Esophagus squamous epithelium (tissue), 5 donors: ENCODE results near the gene DLG4. TPM values are rescaled to one million over a fixed set of nuclear protein-coding genes. Genes with fewer than 3 reads are reported as not detected.

ENCODE experiments used
- DNase-seq: peaks from one replicate; lab custom pipeline; 2025; lab: John Stamatoyannopoulos, UW
- H3K27ac ChIP-seq, 4 donors: fragments of 200-600 bp; sonication (generic); one replicate each; pipeline ENCODE4 v1.5.1; 2016 to 2019; ENCODE audit warnings: mild to moderate bottlenecking in 1 of 4
- H3K27me3 ChIP-seq, 4 donors: fragments of 200-600 bp; sonication (generic); 1 replicate in 3 of 4; 2 replicates in 1 of 4; pipeline versions ENCODE4 v1.5.1 to v1.6.0; 2017 to 2021; ENCODE audit warnings: antibody characterized with exemption in 1 of 4
- H3K36me3 ChIP-seq, 3 donors: fragments of 200-600 bp; sonication (generic); one replicate each; pipeline ENCODE4 v1.5.1; 2016 to 2019
- H3K4me1 ChIP-seq, 3 donors: fragments of 200-600 bp; sonication (generic); one replicate each; pipeline ENCODE4 v1.5.1; 2017 to 2019
- H3K4me3 ChIP-seq, 4 donors: fragments of 200-600 bp; sonication (generic); 1 replicate in 3 of 4; 2 replicates in 1 of 4; pipeline ENCODE4 v1.5.1; 2016 to 2019; ENCODE audit warnings: mild to moderate bottlenecking in 2 of 4, moderate library complexity in 1 of 4
- H3K9me3 ChIP-seq, 3 donors: fragments of 200-600 bp; sonication (generic); one replicate each; pipeline ENCODE4 v1.5.1; 2016 to 2019
- POLR2A ChIP-seq, 4 donors: fragments of 450-650 bp; IDR thresholded peaks; one replicate each; pipeline ENCODE4 v1.6.1; 2017; ENCODE audit warnings: antibody characterized with exemption in 4 of 4, mild to moderate bottlenecking in 4 of 4, moderate library complexity in 3 of 4
- WGBS, 2 donors: methylation state at CpG; one replicate each; pipeline ENCODE4 v1.1.5; 2018; 5-methylcytosine and 5-hydroxymethylcytosine counted together
- intact Hi-C: fragments of 100-400 bp; cut with DNase I; formaldehyde crosslinking; loops from one replicate; pipeline ENCODE4 v1.15.0; 2022
- total RNA-seq, 4 donors: library from RNA; depleted of rRNA; stranded (reverse); fragments of >200 nt; gene quantifications; one replicate each; pipeline ENCODE4 v1.1.0, GENCODE V29; 2016
- TF ChIP-seq, protein P1 (sequence below), 6 experiments: fragments of 450-650 bp in 4 of 6; fragments of 200-600 bp in 2 of 6; sonication (generic) in 2 of 6; IDR thresholded peaks; one replicate each; pipeline ENCODE4 v1.5.1; 2016 to 2019; ENCODE audit warnings: antibody characterized with exemption in 6 of 6, mild to moderate bottlenecking in 4 of 6, moderate library complexity in 4 of 6
- donor health status: DM: yes; HTN: yes; CAD: no.

Gene DLG4
- total RNA-seq, 4 donors from 2014 or later, result 2.6 to 13.9 (median 6.0) TPM

DNA sequence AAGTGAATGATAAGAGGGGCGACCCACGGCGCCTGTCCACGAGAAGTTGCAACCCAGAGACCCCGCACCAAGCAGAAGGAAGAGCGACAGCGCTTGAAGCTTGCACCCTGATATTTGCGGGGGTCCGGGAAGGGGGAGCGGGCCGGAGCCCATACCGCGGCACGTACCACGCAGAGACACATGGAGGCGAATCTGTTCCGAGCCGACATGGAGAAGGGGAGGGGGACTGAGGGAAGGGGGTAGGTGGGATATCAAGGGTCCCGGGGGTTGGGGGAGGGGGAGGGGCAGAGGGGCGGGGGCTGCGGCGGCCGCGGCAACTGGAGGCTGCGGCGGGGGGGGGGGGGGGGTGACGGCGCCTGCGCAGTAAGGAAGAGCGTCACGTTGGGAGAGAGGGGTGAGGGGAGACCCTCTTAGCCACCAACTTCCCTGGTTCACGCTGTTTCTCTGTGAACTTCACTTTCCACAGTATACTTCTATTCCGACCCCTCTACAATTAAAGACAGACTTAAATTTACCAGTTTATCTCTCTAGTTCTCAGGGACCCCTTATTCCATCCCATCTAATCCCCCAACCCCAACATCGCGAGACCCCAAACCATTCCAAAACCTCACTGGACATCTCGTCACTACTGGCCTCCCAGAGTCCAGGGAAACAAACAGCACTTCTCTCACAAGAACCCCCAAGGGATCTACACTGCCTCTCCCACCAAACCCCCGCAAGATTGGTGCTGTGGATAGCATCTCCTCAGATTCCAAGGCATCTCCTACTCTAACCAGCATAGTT lies 8.0 kb downstream of the DLG4 start:
- no peaks in the 10 kb centered on the region for H3K27me3 ChIP-seq
- TF ChIP-seq POLR2A (IDR thresholded peaks at IDR 0.05), result no peak
- TF ChIP-seq, protein P1, sequence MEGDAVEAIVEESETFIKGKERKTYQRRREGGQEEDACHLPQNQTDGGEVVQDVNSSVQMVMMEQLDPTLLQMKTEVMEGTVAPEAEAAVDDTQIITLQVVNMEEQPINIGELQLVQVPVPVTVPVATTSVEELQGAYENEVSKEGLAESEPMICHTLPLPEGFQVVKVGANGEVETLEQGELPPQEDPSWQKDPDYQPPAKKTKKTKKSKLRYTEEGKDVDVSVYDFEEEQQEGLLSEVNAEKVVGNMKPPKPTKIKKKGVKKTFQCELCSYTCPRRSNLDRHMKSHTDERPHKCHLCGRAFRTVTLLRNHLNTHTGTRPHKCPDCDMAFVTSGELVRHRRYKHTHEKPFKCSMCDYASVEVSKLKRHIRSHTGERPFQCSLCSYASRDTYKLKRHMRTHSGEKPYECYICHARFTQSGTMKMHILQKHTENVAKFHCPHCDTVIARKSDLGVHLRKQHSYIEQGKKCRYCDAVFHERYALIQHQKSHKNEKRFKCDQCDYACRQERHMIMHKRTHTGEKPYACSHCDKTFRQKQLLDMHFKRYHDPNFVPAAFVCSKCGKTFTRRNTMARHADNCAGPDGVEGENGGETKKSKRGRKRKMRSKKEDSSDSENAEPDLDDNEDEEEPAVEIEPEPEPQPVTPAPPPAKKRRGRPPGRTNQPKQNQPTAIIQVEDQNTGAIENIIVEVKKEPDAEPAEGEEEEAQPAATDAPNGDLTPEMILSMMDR (IDR thresholded peaks at IDR 0.05), result no peak
- H3K4me3 ChIP-seq, result no peak overlapping the region
- peaks cover 17 to 47% (median 23%) of the 10 kb centered on the region in 3 donors for H3K4me1 ChIP-seq
- no peaks in the 10 kb centered on the region for H3K9me3 ChIP-seq
- no peak for DNase-seq
- no peak overlapping the region for H3K27ac ChIP-seq
- WGBS, 2 donors, result 44 to 59% methylated on average over 12 to 34 of the region's 37 CpGs
- intact Hi-C loops, result no loop called here
- no peaks in the 10 kb centered on the region for H3K36me3 ChIP-seq

DNA sequence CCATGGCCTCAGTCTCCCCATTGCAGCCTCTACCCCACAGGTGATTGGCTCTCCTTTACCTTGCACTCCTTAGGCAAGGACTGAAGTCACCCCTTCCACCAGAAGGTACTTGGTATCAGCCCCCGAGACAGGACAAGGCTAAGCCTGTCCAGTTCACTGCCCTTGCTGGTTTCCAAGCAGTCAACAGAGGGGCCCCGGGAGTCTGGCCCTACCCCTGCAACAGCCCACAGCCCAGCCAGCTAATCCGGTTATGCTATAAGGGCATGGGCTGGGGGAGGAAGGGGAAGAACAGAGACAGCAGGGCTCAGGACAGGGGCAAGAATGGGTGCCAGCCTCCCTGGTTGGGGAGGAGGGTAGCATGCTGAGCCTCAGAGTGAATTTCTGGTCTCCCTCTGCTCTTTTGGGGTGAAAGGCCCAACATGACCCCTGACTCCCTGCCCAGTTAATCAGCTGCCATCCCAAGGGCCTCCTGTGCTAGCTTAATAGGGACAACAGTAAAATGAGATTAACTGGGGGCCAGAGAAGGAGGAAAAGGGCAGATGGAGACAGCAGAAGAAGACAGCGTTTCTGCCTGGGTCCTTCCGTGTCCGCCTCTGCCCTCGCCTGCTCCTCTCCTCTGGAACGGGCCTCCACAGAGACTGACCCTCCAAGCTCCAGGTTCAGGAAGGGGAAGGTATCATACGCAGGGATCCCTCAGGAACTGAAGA lies 10.7 kb downstream of the DLG4 start:
- TF ChIP-seq, protein P1 (IDR thresholded peaks at IDR 0.05), result no peak
- TF ChIP-seq POLR2A (IDR thresholded peaks at IDR 0.05), result no peak
- Histone ChIP-seq H3K9me3 (no peaks in the 10 kb centered on the region), H3K27me3 (no peaks in the 10 kb centered on the region), H3K4me3 (no peak overlapping the region), H3K4me1 (peaks cover 3 to 38% (median 10%) of the 10 kb centered on the region in 3 donors), H3K27ac (no peak overlapping the region), H3K36me3 (no peaks in the 10 kb centered on the region)
- intact Hi-C loops, result no loop called here
- 83 to 92% methylated on average over 8 of the region's 9 CpGs for WGBS, 2 donors
- DNase-seq, result no peak

DNA sequence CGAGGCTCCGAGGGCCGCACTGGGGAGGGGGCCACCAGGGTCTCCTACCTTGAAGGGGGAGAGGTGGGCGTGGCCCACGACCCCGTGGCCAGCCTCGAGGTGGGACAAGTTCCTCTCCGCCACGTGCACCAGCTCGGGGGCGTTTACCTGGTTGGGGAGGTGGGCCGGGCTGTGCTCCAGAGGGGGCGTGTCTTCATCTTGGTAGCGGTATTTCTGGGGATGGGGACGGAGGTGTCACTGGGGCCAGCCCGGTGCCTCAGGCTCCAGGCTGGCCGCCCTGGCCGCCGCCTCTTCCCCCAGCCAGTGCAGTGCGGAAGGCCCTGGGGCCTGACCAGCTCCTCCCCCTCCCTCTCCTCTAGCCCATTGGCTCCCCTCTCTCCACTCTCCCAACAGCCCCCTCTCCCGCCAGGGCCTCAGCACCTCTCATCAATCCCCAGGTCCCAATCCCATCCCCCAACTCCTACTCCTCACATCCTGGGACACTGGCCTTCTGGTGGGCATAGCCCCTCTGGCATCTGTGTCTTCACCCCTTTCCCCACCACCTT lies 11.5 kb downstream of the DLG4 start:
- H3K27ac ChIP-seq, result no peak overlapping the region
- TF ChIP-seq POLR2A (IDR thresholded peaks at IDR 0.05), result no peak
- TF ChIP-seq, protein P1 (IDR thresholded peaks at IDR 0.05), result no peak
- H3K27me3 ChIP-seq, result no peaks in the 10 kb centered on the region
- 83 to 84% methylated on average over 6 to 8 of the region's 21 CpGs for WGBS, 2 donors
- no peaks in the 10 kb centered on the region for H3K9me3 ChIP-seq
- intact Hi-C loops, result no loop called here
- H3K4me3 ChIP-seq, result no peak overlapping the region
- H3K36me3 ChIP-seq, result peaks cover 0 to 7% (median 3%) of the 10 kb centered on the region in 3 donors
- no peak for DNase-seq
- peaks cover 3 to 31% (median 10%) of the 10 kb centered on the region in 3 donors for H3K4me1 ChIP-seq

DNA sequence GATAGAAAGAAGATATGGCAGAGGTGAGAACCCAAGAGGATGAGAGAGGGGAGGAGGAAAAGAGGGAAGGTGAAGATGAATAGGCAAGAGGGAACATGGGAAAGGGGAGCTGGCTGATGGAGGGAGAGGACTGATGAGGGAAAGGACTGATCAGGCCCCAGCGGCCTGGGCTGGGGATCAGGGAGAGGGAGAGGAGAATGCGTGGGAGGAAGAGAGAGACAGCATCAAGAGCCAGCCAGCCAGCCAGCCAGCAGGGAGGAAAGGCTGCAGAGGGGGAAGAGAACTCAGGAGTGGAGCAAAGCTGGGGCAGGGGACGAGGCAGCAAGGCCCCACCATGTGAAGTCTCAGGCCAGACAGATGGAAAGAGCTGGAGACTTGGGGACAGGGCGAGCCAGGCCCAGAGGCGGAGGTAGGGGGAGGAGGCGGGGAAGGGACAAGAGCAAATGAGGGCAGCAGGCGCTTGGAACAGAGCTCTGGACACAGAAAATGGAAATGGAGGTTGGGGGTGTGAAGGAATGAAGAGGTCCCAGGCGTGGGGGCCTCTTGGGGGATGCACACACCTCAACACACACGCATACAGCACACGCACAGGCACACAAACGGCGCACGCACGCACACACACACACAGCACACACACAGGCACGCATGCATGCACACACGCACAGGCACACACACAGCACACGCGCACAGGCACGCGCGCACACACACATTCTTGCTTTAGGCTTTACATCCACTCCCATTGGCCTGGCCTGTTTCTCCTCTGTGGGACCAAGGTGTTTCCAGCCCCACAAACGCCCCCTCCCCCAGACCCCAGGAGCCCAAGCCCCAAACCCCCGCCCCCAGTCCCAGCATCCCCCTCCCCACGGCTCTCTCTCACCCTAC lies 12.3 kb downstream of the DLG4 start:
- no peaks in the 10 kb centered on the region for H3K9me3 ChIP-seq
- intact Hi-C loops, result no loop called here
- peaks cover 0 to 15% (median 7%) of the 10 kb centered on the region in 3 donors for H3K36me3 ChIP-seq
- H3K27me3 ChIP-seq, result no peaks in the 10 kb centered on the region
- H3K4me1 ChIP-seq, result peaks cover 3 to 31% (median 10%) of the 10 kb centered on the region in 3 donors
- DNase-seq, result no peak
- no peak overlapping the region for H3K4me3 ChIP-seq
- no peak overlapping the region for H3K27ac ChIP-seq
- TF ChIP-seq, protein P1 (IDR thresholded peaks at IDR 0.05), result no peak
- TF ChIP-seq POLR2A (IDR thresholded peaks at IDR 0.05), result no peak
- 77 to 87% methylated on average over 17 to 20 of the region's 24 CpGs for WGBS, 2 donors
